GM12878 (cell line): ENCODE measurements around the gene BRI3BP. TPM values are rescaled to one million over a fixed set of nuclear protein-coding genes. Genes with fewer than 3 reads are reported as not detected.
"Not testable (repeated sequence)": the region's sequence is repeated elsewhere in the genome, so short reads cannot be mapped to it uniquely, and the experiment has no call there.

Experiments
- ATAC-seq: fragments of 200-7000 bp; cut with Tn5 transposase; 3 replicates; pipeline ENCODE4 v1.9.1; 2020; ENCODE audit warnings: mild to moderate bottlenecking, moderate library complexity
- BruUV-seq: library from RNA; stranded (reverse); fragments of 400-500 nt; replicated peaks from 2 replicates; lab custom pipeline; 2021; lab: Mats Ljungman, UMichigan
- CTCF ChIA-PET: fragments of 300-600 bp; sonication (Branson Sonifier 250); formaldehyde crosslinking; extraction: SDS; loops from one replicate; lab custom pipeline; 2021; ENCODE audit warnings: inconsistent platforms; lab: Yijun Ruan, JAX
- POLR2A ChIA-PET: fragments of 350-600 bp; formaldehyde crosslinking; extraction: SDS; loops from one replicate; lab custom pipeline; 2021; ENCODE audit warnings: inconsistent platforms; lab: Charles Lee
- RAD21 ChIA-PET: fragments of 300-600 bp; sonication (Branson Sonifier 250); formaldehyde crosslinking; loops from one replicate; lab custom pipeline; 2023; ENCODE audit warnings: antibody characterized with exemption; ENCODE audit not compliant: unreplicated experiment; lab: Charles Lee
- SMC1A ChIA-PET: fragments of 300-600 bp; sonication (Branson Sonifier 250); formaldehyde crosslinking; loops from one replicate; lab custom pipeline; 2023; ENCODE audit not compliant: unreplicated experiment, uncharacterized antibody; lab: Charles Lee
- DNase-seq: peaks from one replicate; pipeline ENCODE4 v3.0.0-alpha.2; 2011; ENCODE audit warnings: low read depth, low spot score
- FAIRE-seq: peaks from 3 replicates; lab custom pipeline; 2011; peaks lifted over from hg19 to GRCh38; lab: Jason Lieb, UNC
- H2AFZ ChIP-seq: 2 replicates; pipeline ENCODE4 v1.6.0; 2011; ENCODE audit warnings: low read depth, low read length, control low read depth; ENCODE audit not compliant: control insufficient read depth
- H3K27ac ChIP-seq: 2 replicates; pipeline ENCODE4 v1.5.1; 2011; ENCODE audit warnings: control low read depth; ENCODE audit not compliant: control insufficient read depth, insufficient read depth
- H3K27me3 ChIP-seq, 2 experiments: replicated peaks in 1 of 2; 2 replicates each; pipeline versions ENCODE4 v1.6.0 to v1.6.1; 2011; ENCODE audit warnings: low read length in 1 of 2; ENCODE audit not compliant: control insufficient read depth in 2 of 2, insufficient read depth in 2 of 2
- H3K36me3 ChIP-seq, 2 experiments: 2 replicates each; pipeline ENCODE4 v1.5.1; 2011; ENCODE audit warnings: low read length in 1 of 2; ENCODE audit not compliant: control insufficient read depth in 2 of 2, insufficient read depth in 2 of 2
- H3K4me1 ChIP-seq: 2 replicates; pipeline ENCODE4 v1.6.1; 2011; ENCODE audit warnings: mild to moderate bottlenecking, low read length, moderate library complexity, mixed read lengths; ENCODE audit not compliant: control insufficient read depth, insufficient read depth
- H3K4me2 ChIP-seq: 2 replicates; pipeline ENCODE4 v1.6.0; 2011; ENCODE audit warnings: control low read depth; ENCODE audit not compliant: control insufficient read depth, insufficient read depth
- H3K4me3 ChIP-seq: fragments of 200-600 bp; sonication (generic); 2 replicates; pipeline ENCODE4 v1.5.1; 2016
- H3K79me2 ChIP-seq: 2 replicates; pipeline ENCODE4 v1.6.0; 2011; ENCODE audit warnings: low read length; ENCODE audit not compliant: control insufficient read depth, insufficient read depth
- H3K9ac ChIP-seq: 2 replicates; pipeline ENCODE4 v1.8.0; 2011; ENCODE audit warnings: low read length, control low read depth, mixed read lengths; ENCODE audit not compliant: control insufficient read depth, insufficient read depth
- H3K9me3 ChIP-seq: replicated peaks from 3 replicates; pipeline ENCODE4 v1.5.1; 2011; ENCODE audit warnings: mild to moderate bottlenecking, low read length; ENCODE audit not compliant: control insufficient read depth, insufficient read depth
- H4K20me1 ChIP-seq: 2 replicates; pipeline ENCODE4 v1.6.0; 2011; ENCODE audit not compliant: control insufficient read depth, insufficient read depth
- CBX3 ChIP-seq: fragments of 200-600 bp; sonication (generic); IDR thresholded peaks from 2 replicates; pipeline ENCODE4 v1.6.1; 2016; ENCODE audit warnings: low read depth, borderline replicate concordance
- CREB1 ChIP-seq: IDR thresholded peaks from 2 replicates; pipeline ENCODE4 v1.6.1; 2012; ENCODE audit warnings: low read depth, mild to moderate bottlenecking, inconsistent platforms
- ETV6 ChIP-seq, 2 experiments: fragments of 450-650 bp in 1 of 2; IDR thresholded peaks in 1 of 2; conservative IDR thresholded peaks in 1 of 2; 2 replicates each; pipeline ENCODE4 v1.6.1; 2014; ENCODE audit warnings: antibody characterized with exemption in 1 of 2, borderline replicate concordance in 1 of 2, low read depth in 1 of 2, mild to moderate bottlenecking in 1 of 2, moderate library complexity in 1 of 2
- RB1 ChIP-seq: fragments of 450-650 bp; formaldehyde crosslinking; IDR thresholded peaks from 2 replicates; pipeline ENCODE4 v1.6.1; 2017; ENCODE audit warnings: mild to moderate bottlenecking, borderline replicate concordance
- SPI1 ChIP-seq: IDR thresholded peaks from 2 replicates; pipeline ENCODE4 v1.6.1; 2011; ENCODE audit warnings: low read depth, mild to moderate bottlenecking, low read length, moderate library complexity, borderline replicate concordance; ENCODE audit not compliant: insufficient read depth
- SRF ChIP-seq, 2 experiments: IDR thresholded peaks; 2 replicates each; pipeline ENCODE4 v1.6.1; 2011; ENCODE audit warnings: low read depth in 2 of 2, low read length in 2 of 2, mild to moderate bottlenecking in 1 of 2, moderate library complexity in 1 of 2
- WGBS: methylation state at CpG from one replicate; pipeline ENCODE4 v1.1.6; 2016; ENCODE audit warnings: low lambda C conversion rate; ENCODE audit not compliant: insufficient replicate concordance, insufficient coverage; ENCODE audit errors: missing lambda C conversion rate; 5-methylcytosine and 5-hydroxymethylcytosine counted together
- in situ Hi-C: fragments of 300-500 bp; cut with MboI; formaldehyde crosslinking; loops from 9 replicates; pipeline ENCODE4 v1.14.3; 2018; ENCODE audit warnings: mixed read lengths
- intact Hi-C: fragments of 100-400 bp; cut with micrococcal nuclease; formaldehyde crosslinking; loops from one replicate; pipeline ENCODE4 v1.14.2; 2022; ENCODE audit not compliant: unreplicated experiment
- polyA plus RNA-seq, 11 experiments: library from polyadenylated mRNA; depleted of rRNA in 4 of 11; unstranded in 6 of 11; stranded (reverse) in 5 of 11; fragments of >200 nt; fragmentation: Nextera tagmentation in 4 of 11; fragmentation: Illumina TruSeq in 1 of 11; extraction: Ambion mirVana in 4 of 11; extraction: Trizol in 1 of 11; gene quantifications; 1 replicate in 1 of 11; 2 replicates in 10 of 11; pipeline versions ENCODE4 v1.2.1 to v1.2.3, GENCODE V29; 2011 to 2016; ENCODE audit warnings: inconsistent platforms in 2 of 11, missing spikeins in 2 of 11, low read depth in 1 of 11
- total RNA-seq, 4 experiments: library from RNA; depleted of rRNA in 3 of 4; stranded (reverse); fragments of >200 nt in 3 of 4; fragmentation: Illumina TruSeq in 1 of 4; extraction: Trizol in 1 of 4; gene quantifications; 2 replicates each; pipeline versions ENCODE4 v1.2.1 to v1.2.3, GENCODE V29; 2013 to 2021
- TF ChIP-seq, protein P1 (sequence below): fragments of 450-650 bp; IDR thresholded peaks from 2 replicates; pipeline ENCODE4 v1.6.1; 2018; ENCODE audit warnings: mild to moderate bottlenecking, low read depth, moderate library complexity; ENCODE audit not compliant: partially characterized antibody
- TF ChIP-seq, protein P2 (sequence below): fragments of 450-650 bp; formaldehyde crosslinking; IDR thresholded peaks from 2 replicates; pipeline ENCODE4 v1.5.0; 2022; ENCODE audit warnings: mild to moderate bottlenecking, missing genetic modification characterization

BRI3BP gene
- total and polyA plus RNA-seq, 10 of the 15 experiments (the other 5 are each of a cell fraction or from before 2014, with no cell fraction given), result 11.5 to 37.0 (median 28.5) TPM

DNA sequence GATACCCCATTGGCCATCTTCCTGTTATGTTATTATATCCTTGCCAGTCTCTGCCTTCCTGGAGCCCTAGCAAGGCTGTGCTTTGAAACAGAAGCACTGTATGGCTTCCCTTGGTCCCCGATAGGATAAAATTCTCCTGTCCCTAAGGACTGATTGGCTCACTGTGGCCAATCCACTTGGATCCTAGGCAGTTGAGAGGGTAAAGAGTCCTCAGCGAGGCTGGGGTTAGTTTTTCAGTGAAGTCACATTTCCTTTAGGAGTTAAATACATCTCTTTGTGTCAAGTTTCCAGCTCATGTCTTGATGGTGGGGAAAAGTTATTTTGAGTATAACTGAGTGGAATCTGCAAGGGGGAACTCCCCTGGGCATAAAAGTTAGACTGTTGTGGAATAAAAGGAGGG is 79.1 kb downstream of the BRI3BP start (continued):
- TF ChIP-seq, protein P1, sequence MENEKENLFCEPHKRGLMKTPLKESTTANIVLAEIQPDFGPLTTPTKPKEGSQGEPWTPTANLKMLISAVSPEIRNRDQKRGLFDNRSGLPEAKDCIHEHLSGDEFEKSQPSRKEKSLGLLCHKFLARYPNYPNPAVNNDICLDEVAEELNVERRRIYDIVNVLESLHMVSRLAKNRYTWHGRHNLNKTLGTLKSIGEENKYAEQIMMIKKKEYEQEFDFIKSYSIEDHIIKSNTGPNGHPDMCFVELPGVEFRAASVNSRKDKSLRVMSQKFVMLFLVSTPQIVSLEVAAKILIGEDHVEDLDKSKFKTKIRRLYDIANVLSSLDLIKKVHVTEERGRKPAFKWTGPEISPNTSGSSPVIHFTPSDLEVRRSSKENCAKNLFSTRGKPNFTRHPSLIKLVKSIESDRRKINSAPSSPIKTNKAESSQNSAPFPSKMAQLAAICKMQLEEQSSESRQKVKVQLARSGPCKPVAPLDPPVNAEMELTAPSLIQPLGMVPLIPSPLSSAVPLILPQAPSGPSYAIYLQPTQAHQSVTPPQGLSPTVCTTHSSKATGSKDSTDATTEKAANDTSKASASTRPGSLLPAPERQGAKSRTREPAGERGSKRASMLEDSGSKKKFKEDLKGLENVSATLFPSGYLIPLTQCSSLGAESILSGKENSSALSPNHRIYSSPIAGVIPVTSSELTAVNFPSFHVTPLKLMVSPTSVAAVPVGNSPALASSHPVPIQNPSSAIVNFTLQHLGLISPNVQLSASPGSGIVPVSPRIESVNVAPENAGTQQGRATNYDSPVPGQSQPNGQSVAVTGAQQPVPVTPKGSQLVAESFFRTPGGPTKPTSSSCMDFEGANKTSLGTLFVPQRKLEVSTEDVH, result no peak
- TF ChIP-seq CBX3 (no peak), RB1 (no peak), CREB1 (no peak), SRF (IDR thresholded peaks at IDR 0.05; ENCODE audit: low read depth in 2 of 2, low read length in 2 of 2) (no peak), SPI1 (no peak), ETV6 (conservative IDR thresholded peaks at IDR 0.05 in 1 of 2, IDR thresholded peaks at IDR 0.05 in 1 of 2; ENCODE audit: borderline replicate concordance in 1 of 2, low read depth in 1 of 2) (no peak)
- TF ChIP-seq, protein P2, sequence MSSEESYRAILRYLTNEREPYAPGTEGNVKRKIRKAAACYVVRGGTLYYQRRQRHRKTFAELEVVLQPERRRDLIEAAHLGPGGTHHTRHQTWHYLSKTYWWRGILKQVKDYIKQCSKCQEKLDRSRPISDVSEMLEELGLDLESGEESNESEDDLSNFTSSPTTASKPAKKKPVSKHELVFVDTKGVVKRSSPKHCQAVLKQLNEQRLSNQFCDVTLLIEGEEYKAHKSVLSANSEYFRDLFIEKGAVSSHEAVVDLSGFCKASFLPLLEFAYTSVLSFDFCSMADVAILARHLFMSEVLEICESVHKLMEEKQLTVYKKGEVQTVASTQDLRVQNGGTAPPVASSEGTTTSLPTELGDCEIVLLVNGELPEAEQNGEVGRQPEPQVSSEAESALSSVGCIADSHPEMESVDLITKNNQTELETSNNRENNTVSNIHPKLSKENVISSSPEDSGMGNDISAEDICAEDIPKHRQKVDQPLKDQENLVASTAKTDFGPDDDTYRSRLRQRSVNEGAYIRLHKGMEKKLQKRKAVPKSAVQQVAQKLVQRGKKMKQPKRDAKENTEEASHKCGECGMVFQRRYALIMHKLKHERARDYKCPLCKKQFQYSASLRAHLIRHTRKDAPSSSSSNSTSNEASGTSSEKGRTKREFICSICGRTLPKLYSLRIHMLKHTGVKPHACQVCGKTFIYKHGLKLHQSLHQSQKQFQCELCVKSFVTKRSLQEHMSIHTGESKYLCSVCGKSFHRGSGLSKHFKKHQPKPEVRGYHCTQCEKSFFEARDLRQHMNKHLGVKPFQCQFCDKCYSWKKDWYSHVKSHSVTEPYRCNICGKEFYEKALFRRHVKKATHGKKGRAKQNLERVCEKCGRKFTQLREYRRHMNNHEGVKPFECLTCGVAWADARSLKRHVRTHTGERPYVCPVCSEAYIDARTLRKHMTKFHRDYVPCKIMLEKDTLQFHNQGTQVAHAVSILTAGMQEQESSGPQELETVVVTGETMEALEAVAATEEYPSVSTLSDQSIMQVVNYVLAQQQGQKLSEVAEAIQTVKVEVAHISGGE (CRISPR knock-in tag), result no peak
- TF ChIP-seq, all 136 proteins: peak for 0

DNA sequence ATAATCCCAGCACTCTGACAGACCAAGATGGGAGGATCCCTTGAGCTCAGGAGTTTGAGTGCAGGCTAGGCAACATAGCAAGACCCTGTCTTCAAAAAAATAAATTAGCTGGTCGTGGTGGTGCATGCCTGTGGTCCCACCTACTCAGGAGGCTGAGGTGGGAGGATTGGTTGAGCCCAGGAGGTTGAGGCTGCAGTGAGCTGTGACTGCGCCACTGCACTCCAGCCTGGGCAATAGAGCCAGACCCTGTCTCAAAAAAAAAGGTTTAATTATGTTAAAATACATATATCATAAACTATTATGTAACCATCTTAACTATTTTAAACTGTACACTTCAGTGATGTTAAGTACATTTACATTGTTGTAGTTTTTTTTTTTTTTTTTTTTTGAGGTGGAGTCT is 80.8 kb downstream of the BRI3BP start:
- H3K4me1 ChIP-seq, SMC1A ChIA-PET, H4K20me1 ChIP-seq, H3K4me2 ChIP-seq, H3K27me3 ChIP-seq, FAIRE-seq, DNase-seq, H3K27ac ChIP-seq, H3K79me2 ChIP-seq, intact Hi-C loops, H2AFZ ChIP-seq, H3K9ac ChIP-seq, RAD21 ChIA-PET, POLR2A ChIA-PET, ATAC-seq, H3K4me3 ChIP-seq, in situ Hi-C loops, BruUV-seq, H3K9me3 ChIP-seq: not testable (repeated sequence)
- CTCF ChIA-PET, result interaction anchor here (1.6 kb wide), 1 partner anchor 168 kb away, joined by 3 read pairs; no protein-coding TSS in a partner anchor
- WGBS, result 50% methylated on average over 2 of the region's 2 CpGs
- H3K36me3 ChIP-seq, result peaks cover 3 to 17% of the 10 kb centered on the region in 2 experiments; a peak in 2 of 4 replicates
